SK-N-MC (cell line): ENCODE measurements around the gene EEF1AKMT3.

Experiments used
- EZH2 ChIP-seq: fragments of 200-600 bp; sonication (generic); IDR thresholded peaks from one replicate; pipeline ENCODE4 v1.6.1; 2017; ENCODE audit warnings: antibody characterized with exemption
- FOXP2 ChIP-seq: optimal IDR thresholded peaks from 2 replicates; pipeline ENCODE3; 2011; ENCODE audit warnings: mild to moderate bottlenecking, moderate library complexity; ENCODE audit not compliant: insufficient read depth; ENCODE audit errors: extremely low read length, control extremely low read depth
- POLR2AphosphoS5 ChIP-seq: IDR thresholded peaks from 2 replicates; pipeline ENCODE4 v1.6.1; 2012; ENCODE audit warnings: mild to moderate bottlenecking, low read depth, low read length, borderline replicate concordance

DNA sequence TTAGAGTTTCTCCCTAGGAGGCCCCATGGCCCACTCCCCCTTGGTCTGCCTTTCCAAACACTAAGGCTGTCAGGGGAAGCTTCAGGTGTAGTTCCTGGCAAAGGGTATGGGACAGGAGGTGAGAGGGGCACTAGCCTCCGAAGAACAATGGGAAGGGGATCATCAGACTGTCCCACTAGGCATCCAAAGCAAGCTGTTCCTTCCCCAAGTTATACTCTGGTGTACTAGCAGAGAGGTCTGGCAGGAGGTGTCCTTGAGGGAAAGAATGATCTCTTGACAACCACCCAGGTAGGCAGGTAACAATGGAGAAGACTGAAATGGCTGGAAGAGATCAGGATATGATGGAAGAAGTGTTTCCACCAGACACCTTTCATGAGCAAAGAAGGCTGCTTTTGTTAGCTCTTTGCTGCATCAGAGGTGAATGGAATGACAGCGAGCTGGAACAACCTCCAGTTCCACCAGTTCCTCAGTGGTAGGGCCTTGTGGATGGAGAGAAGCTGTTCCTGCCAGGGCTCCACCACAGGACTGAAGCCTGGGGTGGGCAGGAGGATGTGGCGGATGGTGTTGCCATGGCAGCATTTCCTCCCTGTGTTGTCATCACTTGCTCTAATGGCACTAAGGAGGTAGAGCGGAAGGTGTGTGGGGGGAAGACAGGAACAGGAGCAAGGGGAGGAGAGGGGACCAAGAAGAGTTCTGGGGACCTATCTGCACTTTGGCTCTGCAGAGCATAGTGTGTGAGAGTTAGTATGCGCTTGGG, 31.6 kb upstream of the EEF1AKMT3 start:
- TF ChIP-seq EZH2 (no peak), POLR2AphosphoS5 (no peak), FOXP2 (no peak)
